Stimulated activated CD8-positive, alpha-beta memory T cell treated with anti-CD3 and anti-CD28 coated beads, Interleukin-7, amount 100 ng/mL, for 24 hours (primary cell): ENCODE measurements around the gene ADAP2.
A peak's percentile ranks its signal among the peaks of the same experiment; 100 is the strongest.
"Not testable (repeated sequence)": the region's sequence is repeated elsewhere in the genome, so short reads cannot be mapped to it uniquely, and the experiment has no call there.

Experiments
- DNase-seq: peaks from one replicate; pipeline ENCODE4 v3.0.0-alpha.2; 2020; ENCODE audit warnings: low read depth

Gene ADAP2

GRCh38 chr17:30969989-30970830 lies 48.5 kb downstream of the ADAP2 start:
- no peak for DNase-seq

GRCh38 chr17:30970831-30971567 lies 49.3 kb downstream of the ADAP2 start, which contains the start of gene RNF135:
Gene RNF135, plus strand, starts transcription at chr17:30971039. Its CDS starts 35 bp downstream, at chr17:30971074.
- peak; percentile 17 for DNase-seq

- no peak for DNase-seq
These were observed 53.5 kb downstream of the ADAP2 start for GRCh38 chr17:30975042-30975820.

- DNase-seq = not testable (repeated sequence)
These were observed 58.2 kb downstream of the ADAP2 start for GRCh38 chr17:30979919-30980318.

- DNase-seq = no peak
These were observed 60.1 kb downstream of the ADAP2 start for GRCh38 chr17:30981531-30982519.

- DNase-seq = no peak
These were observed 61.1 kb downstream of the ADAP2 start for GRCh38 chr17:30982855-30983254.

- DNase-seq = no peak
These were observed 68.7 kb downstream of the ADAP2 start for GRCh38 chr17:30990458-30990857.

- DNase-seq = no peak
These were observed 70.8 kb downstream of the ADAP2 start for GRCh38 chr17:30992551-30992950.

GRCh38 chr17:30995347-30995746 lies 73.6 kb downstream of the ADAP2 start:
- DNase-seq = no peak

GRCh38 chr17:30996486-30996885 lies 74.7 kb downstream of the ADAP2 start:
- no peak for DNase-seq

DNA sequence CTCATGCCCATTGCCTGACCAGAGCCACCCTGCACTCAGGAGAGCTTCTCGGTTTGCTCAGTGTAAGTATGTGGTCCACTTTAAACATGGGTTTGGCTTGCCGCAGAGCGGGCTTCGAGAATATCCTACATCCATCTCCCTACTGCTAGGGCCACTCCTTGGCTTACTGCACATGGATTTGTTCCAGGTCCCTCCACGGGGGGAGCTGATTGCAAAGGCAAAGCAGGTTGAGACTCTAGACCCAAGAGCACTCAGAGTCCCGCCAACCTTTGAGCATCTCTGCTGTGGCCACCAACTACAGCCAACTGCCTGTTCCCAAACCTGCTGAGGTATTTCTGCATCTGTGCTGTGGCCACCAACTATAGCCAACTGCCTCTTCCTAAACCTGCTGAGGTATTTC lies 75.5 kb downstream of the ADAP2 start:
- no peak for DNase-seq

- DNase-seq = no peak
These were observed 76.1 kb downstream of the ADAP2 start for GRCh38 chr17:30997842-30998241.

GRCh38 chr17:31002047-31002446 lies 80.3 kb downstream of the ADAP2 start:
- no peak for DNase-seq

- no peak for DNase-seq
These were observed 81.6 kb downstream of the ADAP2 start for GRCh38 chr17:31003225-31003866.

DNA sequence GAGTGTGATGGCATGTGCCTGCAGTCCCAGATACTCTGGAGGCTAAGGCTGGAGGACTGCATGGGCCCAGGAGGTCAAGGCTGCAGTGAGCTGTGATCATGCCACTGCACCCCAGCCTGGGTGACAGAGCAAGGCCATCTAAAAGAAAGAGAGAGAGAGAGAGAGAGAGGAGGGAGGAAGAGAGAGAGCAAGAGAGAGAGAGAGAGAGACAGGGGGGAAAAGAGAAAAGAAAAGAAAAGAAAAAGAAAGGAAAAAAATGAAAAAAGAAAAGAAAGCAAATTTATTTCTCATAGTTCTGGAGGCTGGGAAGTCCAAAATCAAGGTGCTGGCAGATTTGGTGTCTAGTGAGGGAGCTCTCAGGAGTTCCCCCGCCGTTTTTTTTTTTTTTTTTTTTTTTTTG lies 82.4 kb downstream of the ADAP2 start:
- DNase-seq = no peak

- no peak for DNase-seq
These were observed 86.1 kb downstream of the ADAP2 start for GRCh38 chr17:31007695-31008373.

- peak; percentile 2 for DNase-seq
These were observed 86.8 kb downstream of the ADAP2 start for GRCh38 chr17:31008374-31009041.
